ENCODE measurements around the gene DNAJB9.
A peak's percentile ranks its signal among the peaks of the same experiment; 100 is the strongest.

The DNAJB9 gene

DNA sequence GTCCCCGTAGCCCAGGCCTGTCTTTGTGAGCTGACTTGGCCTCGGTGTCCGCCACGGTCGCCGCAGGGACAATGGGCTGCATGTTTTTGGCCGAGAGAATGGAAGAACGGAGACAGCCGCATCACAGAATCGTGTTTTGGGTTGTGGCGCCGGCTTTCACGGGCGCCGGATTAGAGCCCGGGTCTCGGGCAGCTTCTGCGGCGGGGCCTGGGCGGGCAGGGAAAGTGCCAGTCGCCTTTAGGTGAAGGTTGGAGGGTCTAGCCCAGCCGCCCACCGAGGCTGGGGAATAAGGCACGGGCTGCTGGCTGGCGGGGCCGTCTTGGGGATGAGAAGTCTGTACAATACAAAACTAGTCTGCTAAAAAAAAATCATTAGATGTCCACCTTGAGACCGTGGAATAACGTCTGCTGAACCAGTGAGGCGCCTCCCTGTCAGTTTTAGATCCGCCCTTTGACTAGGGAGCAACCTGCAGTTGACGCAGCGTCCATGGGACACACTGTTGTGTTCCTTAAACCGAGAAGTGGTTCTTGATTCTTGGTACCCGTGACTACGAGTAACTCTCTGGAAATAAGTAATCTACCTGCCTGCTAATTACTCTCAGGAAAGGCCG, 577 bp downstream of the DNAJB9 start (continued):
- TF ChIP-seq ZNF76 (tag by site-specific recombination; IDR thresholded peaks at IDR 0.05; ENCODE audit: borderline replicate concordance, low read depth) (no peak), ZNF133 (tag by site-specific recombination; IDR thresholded peaks at IDR 0.05) (no peak), ZBTB17 (tag by site-specific recombination; IDR thresholded peaks at IDR 0.05) (0 out of 2 replicates have a peak, but pooled peaks have one; percentile 9), ZNF580 (tag by site-specific recombination; IDR thresholded peaks at IDR 0.05) (no peak), ZNF121 (tag by site-specific recombination; IDR thresholded peaks at IDR 0.05) (peak; percentile 49; the same call in 1 of the 2 replicates), ZNF558 (tag by site-specific recombination; IDR thresholded peaks at IDR 0.05) (no peak), MZF1 (tag by site-specific recombination; IDR thresholded peaks at IDR 0.05; ENCODE audit: borderline replicate concordance) (0 out of 2 replicates have a peak, but pooled peaks have one; percentile 23), ZNF830 (tag by site-specific recombination; IDR thresholded peaks at IDR 0.05; ENCODE audit: low read depth) (no peak), REST (tag by site-specific recombination; IDR thresholded peaks at IDR 0.05) (0 out of 2 replicates have a peak, but pooled peaks have one; percentile 57), KLF16 (tag by site-specific recombination; IDR thresholded peaks at IDR 0.05) (no peak; the same call in 1 of the 2 replicates), HOXD13 (CRISPR knock-in tag; IDR thresholded peaks at IDR 0.05; ENCODE audit: borderline replicate concordance) (no peak), ZSCAN23 (tag by site-specific recombination; IDR thresholded peaks at IDR 0.05) (no peak), ZNF426 (tag by site-specific recombination; IDR thresholded peaks at IDR 0.05) (no peak), ZNF174 (tag by site-specific recombination; IDR thresholded peaks at IDR 0.05) (no peak), ZBTB10 (tag by site-specific recombination; IDR thresholded peaks at IDR 0.05) (0 out of 2 replicates have a peak, but pooled peaks have one; percentile 11), PATZ1 (tag by site-specific recombination; IDR thresholded peaks at IDR 0.05) (0 out of 2 replicates have a peak, but pooled peaks have one; percentile 20), ZNF391 (tag by site-specific recombination; IDR thresholded peaks at IDR 0.05; ENCODE audit: borderline replicate concordance, low read depth) (no peak), ZNF248 (tag by site-specific recombination; IDR thresholded peaks at IDR 0.05) (no peak), ZNF510 (tag by site-specific recombination; IDR thresholded peaks at IDR 0.05; ENCODE audit: insufficient replicate concordance) (no peak), FEZF1 (tag by site-specific recombination; IDR thresholded peaks at IDR 0.05) (no peak)
- TF ChIP-seq, protein P1, sequence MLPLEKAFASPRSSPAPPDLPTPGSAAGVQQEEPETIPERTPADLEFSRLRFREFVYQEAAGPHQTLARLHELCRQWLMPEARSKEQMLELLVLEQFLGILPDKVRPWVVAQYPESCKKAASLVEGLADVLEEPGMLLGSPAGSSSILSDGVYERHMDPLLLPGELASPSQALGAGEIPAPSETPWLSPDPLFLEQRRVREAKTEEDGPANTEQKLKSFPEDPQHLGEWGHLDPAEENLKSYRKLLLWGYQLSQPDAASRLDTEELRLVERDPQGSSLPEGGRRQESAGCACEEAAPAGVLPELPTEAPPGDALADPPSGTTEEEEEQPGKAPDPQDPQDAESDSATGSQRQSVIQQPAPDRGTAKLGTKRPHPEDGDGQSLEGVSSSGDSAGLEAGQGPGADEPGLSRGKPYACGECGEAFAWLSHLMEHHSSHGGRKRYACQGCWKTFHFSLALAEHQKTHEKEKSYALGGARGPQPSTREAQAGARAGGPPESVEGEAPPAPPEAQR (tag by site-specific recombination; IDR thresholded peaks at IDR 0.05): no peak
- TF ChIP-seq, protein P2, sequence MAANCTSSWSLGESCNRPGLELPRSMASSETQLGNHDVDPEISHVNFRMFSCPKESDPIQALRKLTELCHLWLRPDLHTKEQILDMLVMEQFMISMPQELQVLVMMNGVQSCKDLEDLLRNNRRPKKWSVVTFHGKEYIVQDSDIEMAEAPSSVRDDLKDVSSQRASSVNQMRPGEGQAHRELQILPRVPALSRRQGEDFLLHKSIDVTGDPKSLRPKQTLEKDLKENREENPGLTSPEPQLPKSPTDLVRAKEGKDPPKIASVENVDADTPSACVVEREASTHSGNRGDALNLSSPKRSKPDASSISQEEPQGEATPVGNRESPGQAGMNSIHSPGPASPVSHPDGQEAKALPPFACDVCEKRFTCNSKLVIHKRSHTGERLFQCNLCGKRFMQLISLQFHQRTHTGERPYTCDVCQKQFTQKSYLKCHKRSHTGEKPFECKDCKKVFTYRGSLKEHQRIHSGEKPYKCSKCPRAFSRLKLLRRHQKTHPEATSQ (tag by site-specific recombination; IDR thresholded peaks at IDR 0.05): 0 out of 2 replicates have a peak, but pooled peaks have one; percentile 90
- TF ChIP-seq, protein P3, sequence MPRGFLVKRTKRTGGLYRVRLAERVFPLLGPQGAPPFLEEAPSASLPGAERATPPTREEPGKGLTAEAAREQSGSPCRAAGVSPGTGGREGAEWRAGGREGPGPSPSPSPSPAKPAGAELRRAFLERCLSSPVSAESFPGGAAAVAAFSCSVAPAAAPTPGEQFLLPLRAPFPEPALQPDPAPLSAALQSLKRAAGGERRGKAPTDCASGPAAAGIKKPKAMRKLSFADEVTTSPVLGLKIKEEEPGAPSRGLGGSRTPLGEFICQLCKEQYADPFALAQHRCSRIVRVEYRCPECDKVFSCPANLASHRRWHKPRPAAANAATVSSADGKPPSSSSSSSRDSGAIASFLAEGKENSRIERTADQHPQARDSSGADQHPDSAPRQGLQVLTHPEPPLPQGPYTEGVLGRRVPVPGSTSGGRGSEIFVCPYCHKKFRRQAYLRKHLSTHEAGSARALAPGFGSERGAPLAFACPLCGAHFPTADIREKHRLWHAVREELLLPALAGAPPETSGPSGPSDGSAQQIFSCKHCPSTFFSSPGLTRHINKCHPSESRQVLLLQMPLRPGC (tag by site-specific recombination; IDR thresholded peaks at IDR 0.05): no peak
- TF ChIP-seq, protein P4, sequence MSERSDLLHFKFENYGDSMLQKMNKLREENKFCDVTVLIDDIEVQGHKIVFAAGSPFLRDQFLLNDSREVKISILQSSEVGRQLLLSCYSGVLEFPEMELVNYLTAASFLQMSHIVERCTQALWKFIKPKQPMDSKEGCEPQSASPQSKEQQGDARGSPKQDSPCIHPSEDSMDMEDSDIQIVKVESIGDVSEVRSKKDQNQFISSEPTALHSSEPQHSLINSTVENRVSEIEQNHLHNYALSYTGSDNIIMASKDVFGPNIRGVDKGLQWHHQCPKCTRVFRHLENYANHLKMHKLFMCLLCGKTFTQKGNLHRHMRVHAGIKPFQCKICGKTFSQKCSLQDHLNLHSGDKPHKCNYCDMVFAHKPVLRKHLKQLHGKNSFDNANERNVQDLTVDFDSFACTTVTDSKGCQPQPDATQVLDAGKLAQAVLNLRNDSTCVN (tag by site-specific recombination; optimal IDR thresholded peaks at IDR 0.05): peak; percentile 0
